Epithelial cell of esophagus (primary cell): Measurements from ENCODE around the gene OLA1.
"Not testable (repeated sequence)": the region's sequence is repeated elsewhere in the genome, so short reads cannot be mapped to it uniquely, and the experiment has no call there.

Source experiments
- DNase-seq: peaks from one replicate; pipeline ENCODE4 v3.0.0; 2010; ENCODE audit warnings: low read depth
- H3K4me3 ChIP-seq: 2 replicates; pipeline ENCODE4 v1.5.1; 2011; ENCODE audit warnings: mild to moderate bottlenecking, low read length, control low read depth
- TF ChIP-seq, protein P1 (sequence below): IDR thresholded peaks from 2 replicates; pipeline ENCODE4 v1.5.1; 2011; ENCODE audit warnings: low read depth, mild to moderate bottlenecking, low read length, control low read depth, inconsistent platforms; ENCODE audit not compliant: insufficient read depth; ENCODE audit errors: missing control alignments

OLA1 gene

DNA sequence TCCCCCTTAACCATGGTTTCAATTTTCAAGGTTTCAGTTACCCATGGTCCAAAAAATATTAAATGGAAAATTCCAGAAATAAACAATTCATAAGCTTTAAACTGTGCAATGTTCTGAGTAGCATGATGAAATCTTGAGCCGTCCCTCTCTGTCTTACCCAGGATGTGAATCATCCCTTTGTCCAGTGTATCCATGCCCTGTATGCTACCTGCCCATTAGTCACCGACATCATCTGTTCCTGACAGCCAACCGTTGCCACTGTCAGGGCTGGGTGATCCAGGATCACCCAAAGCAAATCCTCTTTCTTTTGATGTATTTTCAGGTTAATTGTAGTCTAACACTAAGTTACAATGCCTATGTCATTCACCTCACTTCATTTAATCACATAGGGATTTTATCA lies 15.7 kb upstream of the OLA1 start:
- peak; percentile 96 for DNase-seq
- TF ChIP-seq, protein P1, sequence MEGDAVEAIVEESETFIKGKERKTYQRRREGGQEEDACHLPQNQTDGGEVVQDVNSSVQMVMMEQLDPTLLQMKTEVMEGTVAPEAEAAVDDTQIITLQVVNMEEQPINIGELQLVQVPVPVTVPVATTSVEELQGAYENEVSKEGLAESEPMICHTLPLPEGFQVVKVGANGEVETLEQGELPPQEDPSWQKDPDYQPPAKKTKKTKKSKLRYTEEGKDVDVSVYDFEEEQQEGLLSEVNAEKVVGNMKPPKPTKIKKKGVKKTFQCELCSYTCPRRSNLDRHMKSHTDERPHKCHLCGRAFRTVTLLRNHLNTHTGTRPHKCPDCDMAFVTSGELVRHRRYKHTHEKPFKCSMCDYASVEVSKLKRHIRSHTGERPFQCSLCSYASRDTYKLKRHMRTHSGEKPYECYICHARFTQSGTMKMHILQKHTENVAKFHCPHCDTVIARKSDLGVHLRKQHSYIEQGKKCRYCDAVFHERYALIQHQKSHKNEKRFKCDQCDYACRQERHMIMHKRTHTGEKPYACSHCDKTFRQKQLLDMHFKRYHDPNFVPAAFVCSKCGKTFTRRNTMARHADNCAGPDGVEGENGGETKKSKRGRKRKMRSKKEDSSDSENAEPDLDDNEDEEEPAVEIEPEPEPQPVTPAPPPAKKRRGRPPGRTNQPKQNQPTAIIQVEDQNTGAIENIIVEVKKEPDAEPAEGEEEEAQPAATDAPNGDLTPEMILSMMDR, result no peak

DNA sequence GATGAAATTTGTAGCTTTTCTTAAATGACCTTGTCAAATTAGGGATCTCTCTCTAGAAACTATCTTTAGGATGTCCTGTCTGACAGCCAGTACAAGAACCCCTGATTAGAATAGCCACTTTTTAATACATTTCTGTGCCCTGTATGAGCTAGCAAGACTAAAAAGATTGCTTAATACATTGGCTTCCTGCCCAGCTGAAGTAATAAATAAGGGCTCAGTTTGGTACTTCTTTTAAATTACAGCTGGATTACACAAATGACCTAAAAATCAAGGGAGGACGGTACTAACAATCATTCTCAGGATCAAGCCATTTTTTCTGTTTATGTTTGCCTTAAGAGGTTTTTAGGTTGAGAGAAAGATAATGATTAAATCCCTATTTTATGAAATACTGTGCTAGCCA lies 11.6 kb upstream of the OLA1 start:
- H3K4me3 ChIP-seq, result no peak overlapping the region
- DNase-seq, result peak; percentile 76
- TF ChIP-seq, protein P1, result no peak

More for the DNA sequence above, 15.7 kb upstream of the OLA1 start:
- H3K4me3 ChIP-seq, result no peak overlapping the region

DNA sequence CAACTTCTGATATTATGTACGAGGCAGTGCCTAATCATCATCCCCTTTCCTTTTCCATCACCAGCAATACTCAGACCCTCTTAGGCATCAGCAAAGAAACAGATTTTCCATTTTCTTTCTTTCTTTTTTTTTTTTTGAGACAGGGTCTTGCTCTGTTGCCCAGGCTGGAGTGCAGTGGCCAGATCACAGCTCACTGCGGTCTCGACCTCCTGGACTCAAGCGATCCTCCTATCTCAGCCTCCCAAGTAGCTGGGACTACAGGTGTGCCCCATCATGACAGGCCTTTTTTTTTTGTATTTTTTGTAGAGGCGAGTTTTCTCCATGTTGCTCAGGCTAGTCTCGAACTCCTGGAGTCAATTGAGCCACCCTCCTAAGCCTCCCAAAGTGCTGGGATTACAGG lies 5.9 kb upstream of the OLA1 start:
- DNase-seq, result no peak
- TF ChIP-seq, protein P1, result no peak
- no peak overlapping the region for H3K4me3 ChIP-seq

DNA sequence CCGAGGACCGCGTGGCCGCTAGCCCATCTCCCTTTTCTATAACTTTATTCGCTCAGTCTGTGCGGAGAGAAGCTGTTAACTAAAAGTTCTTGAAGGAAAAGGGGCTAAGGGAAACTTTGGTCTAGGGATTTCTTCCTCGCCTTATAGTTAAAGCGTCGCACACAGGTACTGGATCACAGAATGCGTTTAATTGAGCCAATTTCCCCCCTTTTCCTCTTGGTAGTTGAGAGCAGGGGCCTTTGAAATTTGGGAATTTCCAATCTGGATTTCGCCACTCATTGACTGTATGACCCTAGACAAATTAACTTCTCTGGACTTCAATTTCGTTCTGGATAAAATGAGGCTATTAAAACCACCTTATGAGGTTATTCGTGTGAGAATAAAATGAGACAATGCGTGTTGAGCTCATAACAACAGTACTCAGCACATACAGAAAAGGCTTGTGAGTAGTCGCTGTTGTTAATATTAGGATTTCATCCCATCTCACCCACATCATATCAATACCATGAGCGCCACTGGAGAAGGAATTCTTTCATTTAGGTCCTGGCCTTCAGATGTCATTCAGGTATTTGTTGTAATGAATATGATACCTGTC lies 763 bp upstream of the OLA1 start:
- H3K4me3 ChIP-seq, result peak overlapping the region; percentile 68
- TF ChIP-seq, protein P1, result no peak
- no peak for DNase-seq

DNA sequence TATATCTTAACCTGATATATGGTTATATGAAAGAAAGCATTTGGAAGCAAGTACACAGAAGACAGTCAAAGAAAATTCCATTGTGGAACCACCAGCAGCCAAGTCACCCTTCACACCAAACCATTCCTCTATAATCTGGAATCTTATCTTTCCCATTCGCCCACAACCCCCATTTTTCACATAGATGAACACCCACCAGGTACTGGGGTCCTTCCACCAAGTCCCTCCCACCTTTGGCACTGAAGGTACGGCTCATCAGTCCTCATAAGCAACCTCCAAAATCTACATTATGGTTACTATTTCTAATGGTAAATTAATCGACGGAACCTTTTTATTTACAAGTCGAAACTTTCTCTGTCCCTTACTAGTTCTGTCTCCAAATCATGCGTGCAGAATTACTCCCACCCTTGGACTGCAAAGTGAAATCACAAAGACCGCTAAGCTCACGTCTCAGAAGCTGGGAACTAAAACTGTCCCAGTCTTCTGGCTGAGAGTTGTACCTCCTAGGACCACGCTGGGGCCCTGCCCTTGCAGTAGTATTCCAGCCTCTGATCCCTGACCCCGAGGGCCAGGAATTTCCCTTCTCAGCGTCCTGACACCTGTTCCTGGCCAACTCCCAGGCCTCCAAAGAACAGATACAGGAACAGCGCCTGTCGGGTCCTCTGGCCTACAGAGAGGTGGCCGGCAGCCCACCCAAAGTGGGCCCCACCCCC lies 702 bp downstream of the OLA1 start:
- H3K4me3 ChIP-seq, result peak overlapping the region; percentile 82
- peak; percentile 22 for DNase-seq
- TF ChIP-seq, protein P1, result no peak

DNA sequence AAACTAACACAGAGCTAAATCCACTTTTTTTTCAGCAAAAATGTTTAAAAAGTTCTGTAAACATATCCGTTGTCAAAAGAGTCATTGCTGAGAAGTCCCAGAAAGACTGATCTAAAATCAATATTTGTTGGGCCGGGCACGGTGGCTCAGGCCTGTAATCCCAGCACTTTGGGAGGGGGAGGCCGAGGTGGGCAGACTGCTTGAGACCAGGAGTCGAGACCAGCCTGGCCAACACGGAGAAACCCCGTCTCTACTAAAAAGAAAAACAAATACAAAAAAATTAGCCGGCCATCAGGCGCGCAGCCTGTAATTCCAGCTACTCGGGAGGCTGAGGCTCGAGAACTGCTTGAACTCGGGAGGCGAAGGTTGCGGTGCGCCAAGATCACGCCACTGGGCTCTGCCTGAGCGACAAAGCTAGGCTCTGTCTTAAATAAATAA lies 1.4 kb downstream of the OLA1 start:
- TF ChIP-seq, protein P1, result no peak
- peak; percentile 31 for DNase-seq
- peak overlapping the region; percentile 82 for H3K4me3 ChIP-seq

DNA sequence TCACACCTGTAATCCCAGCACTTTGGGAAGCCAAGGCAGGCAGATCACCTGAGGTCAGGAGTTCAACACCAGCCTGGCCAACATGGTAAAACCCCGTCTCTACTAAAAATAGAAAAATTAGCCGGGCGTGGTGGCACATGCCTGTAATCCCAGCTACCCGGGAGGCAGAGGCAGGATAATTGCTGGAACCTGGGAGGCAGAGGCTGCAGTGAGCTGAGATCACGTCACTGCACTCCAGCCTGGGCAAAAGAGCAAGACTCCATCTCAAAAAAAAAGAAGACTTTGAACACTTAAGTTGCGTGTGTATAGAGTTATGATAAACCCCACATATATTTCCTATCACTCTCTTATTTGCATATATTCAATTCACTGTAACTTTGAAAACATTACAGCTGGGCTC lies 2.7 kb downstream of the OLA1 start:
- not testable (repeated sequence) for H3K4me3 ChIP-seq, DNase-seq
